ENCODE results near the gene LZIC.

DNA sequence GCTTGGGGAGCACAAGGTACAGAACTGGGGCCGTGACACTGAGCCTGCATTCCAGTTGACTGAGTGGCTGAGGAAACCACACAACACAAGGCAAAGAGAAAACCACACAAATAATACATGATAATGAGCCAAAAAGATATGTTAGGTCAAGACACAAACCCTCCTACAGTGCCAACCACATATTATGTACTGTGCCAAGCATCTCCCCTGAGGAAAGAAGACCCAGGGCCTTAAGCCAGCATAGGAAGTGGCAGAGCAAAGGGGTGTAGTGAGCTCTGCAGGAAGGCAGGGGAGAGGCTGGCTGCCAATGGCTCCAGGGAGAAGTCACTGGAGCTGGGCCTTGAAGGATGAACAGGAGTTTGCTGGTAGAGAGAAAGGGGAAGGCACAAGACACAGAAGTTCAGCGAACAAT is 61.3 kb downstream of the LZIC start:
- no peak for TF ChIP-seq GATA2 (IDR thresholded peaks at IDR 0.05; ENCODE audit: low read depth, low read length)
- TF ChIP-seq GATA3 (IDR thresholded peaks at IDR 0.05; ENCODE audit: low read depth, low read length) = no peak

Data from SH-SY5Y (cell line).